Neural progenitor cell (in vitro differentiated cells): Measurements from ENCODE around the gene ZNF366.

Experiments used
- CTCF ChIP-seq: fragments of 200-600 bp; sonication (generic); IDR thresholded peaks from 2 replicates; pipeline ENCODE4 v1.5.1; 2017; ENCODE audit warnings: antibody characterized with exemption, mild to moderate bottlenecking
- EZH2 ChIP-seq: fragments of 200-600 bp; sonication (generic); IDR thresholded peaks from 2 replicates; pipeline ENCODE4 v1.6.1; 2017; ENCODE audit warnings: antibody characterized with exemption, mild to moderate bottlenecking, moderate library complexity
- EZH2phosphoT487 ChIP-seq: fragments of 200-600 bp; sonication (generic); IDR thresholded peaks from 2 replicates; pipeline ENCODE4 v1.6.1; 2017; ENCODE audit warnings: antibody characterized with exemption

GRCh38 chr5:72552041-72552557, 44.9 kb upstream of the ZNF366 start:
- no peak for TF ChIP-seq CTCF
- TF ChIP-seq EZH2, result no peak
- no peak for TF ChIP-seq EZH2phosphoT487
